GM12878 (cell line): ENCODE measurements around the gene TPSB2. TPM values are rescaled to one million over a fixed set of nuclear protein-coding genes. Genes with fewer than 3 reads are reported as not detected.

Source experiments
- ATAC-seq: fragments of 200-7000 bp; cut with Tn5 transposase; 3 replicates; pipeline ENCODE4 v1.9.1; 2020; ENCODE audit warnings: mild to moderate bottlenecking, moderate library complexity
- BruUV-seq: library from RNA; stranded (reverse); fragments of 400-500 nt; replicated peaks from 2 replicates; lab custom pipeline; 2021; lab: Mats Ljungman, UMichigan
- CTCF ChIA-PET: fragments of 300-600 bp; sonication (Branson Sonifier 250); formaldehyde crosslinking; extraction: SDS; loops from one replicate; lab custom pipeline; 2021; ENCODE audit warnings: inconsistent platforms; lab: Yijun Ruan, JAX
- POLR2A ChIA-PET: fragments of 350-600 bp; formaldehyde crosslinking; extraction: SDS; loops from one replicate; lab custom pipeline; 2021; ENCODE audit warnings: inconsistent platforms; lab: Charles Lee
- RAD21 ChIA-PET: fragments of 300-600 bp; sonication (Branson Sonifier 250); formaldehyde crosslinking; loops from one replicate; lab custom pipeline; 2023; ENCODE audit warnings: antibody characterized with exemption; ENCODE audit not compliant: unreplicated experiment; lab: Charles Lee
- SMC1A ChIA-PET: fragments of 300-600 bp; sonication (Branson Sonifier 250); formaldehyde crosslinking; loops from one replicate; lab custom pipeline; 2023; ENCODE audit not compliant: unreplicated experiment, uncharacterized antibody; lab: Charles Lee
- DNase-seq: peaks from one replicate; pipeline ENCODE4 v3.0.0-alpha.2; 2011; ENCODE audit warnings: low read depth, low spot score
- FAIRE-seq: peaks from 3 replicates; lab custom pipeline; 2011; peaks lifted over from hg19 to GRCh38; lab: Jason Lieb, UNC
- H2AFZ ChIP-seq: 2 replicates; pipeline ENCODE4 v1.6.0; 2011; ENCODE audit warnings: low read depth, low read length, control low read depth; ENCODE audit not compliant: control insufficient read depth
- H3K27ac ChIP-seq: 2 replicates; pipeline ENCODE4 v1.5.1; 2011; ENCODE audit warnings: control low read depth; ENCODE audit not compliant: control insufficient read depth, insufficient read depth
- H3K27me3 ChIP-seq, 2 experiments: replicated peaks in 1 of 2; 2 replicates each; pipeline versions ENCODE4 v1.6.0 to v1.6.1; 2011; ENCODE audit warnings: low read length in 1 of 2; ENCODE audit not compliant: control insufficient read depth in 2 of 2, insufficient read depth in 2 of 2
- H3K36me3 ChIP-seq, 2 experiments: 2 replicates each; pipeline ENCODE4 v1.5.1; 2011; ENCODE audit warnings: low read length in 1 of 2; ENCODE audit not compliant: control insufficient read depth in 2 of 2, insufficient read depth in 2 of 2
- H3K4me1 ChIP-seq: 2 replicates; pipeline ENCODE4 v1.6.1; 2011; ENCODE audit warnings: mild to moderate bottlenecking, low read length, moderate library complexity, mixed read lengths; ENCODE audit not compliant: control insufficient read depth, insufficient read depth
- H3K4me2 ChIP-seq: 2 replicates; pipeline ENCODE4 v1.6.0; 2011; ENCODE audit warnings: control low read depth; ENCODE audit not compliant: control insufficient read depth, insufficient read depth
- H3K4me3 ChIP-seq: fragments of 200-600 bp; sonication (generic); 2 replicates; pipeline ENCODE4 v1.5.1; 2016
- H3K79me2 ChIP-seq: 2 replicates; pipeline ENCODE4 v1.6.0; 2011; ENCODE audit warnings: low read length; ENCODE audit not compliant: control insufficient read depth, insufficient read depth
- H3K9ac ChIP-seq: 2 replicates; pipeline ENCODE4 v1.8.0; 2011; ENCODE audit warnings: low read length, control low read depth, mixed read lengths; ENCODE audit not compliant: control insufficient read depth, insufficient read depth
- H3K9me3 ChIP-seq: replicated peaks from 3 replicates; pipeline ENCODE4 v1.5.1; 2011; ENCODE audit warnings: mild to moderate bottlenecking, low read length; ENCODE audit not compliant: control insufficient read depth, insufficient read depth
- H4K20me1 ChIP-seq: 2 replicates; pipeline ENCODE4 v1.6.0; 2011; ENCODE audit not compliant: control insufficient read depth, insufficient read depth
- BACH1 ChIP-seq: fragments of 450-650 bp; IDR thresholded peaks from 2 replicates; pipeline ENCODE4 v1.6.1; 2017; ENCODE audit warnings: mild to moderate bottlenecking, borderline replicate concordance
- BHLHE40 ChIP-seq, 2 experiments: fragments of 450-650 bp in 1 of 2; IDR thresholded peaks; 2 replicates each; pipeline ENCODE4 v1.6.1; 2011 to 2017; ENCODE audit warnings: low read depth in 2 of 2, borderline replicate concordance in 1 of 2, improper control_type of control experiment in 1 of 2, low read length in 1 of 2, mild to moderate bottlenecking in 1 of 2
- HDAC6 ChIP-seq: fragments of 200-600 bp; sonication (generic); IDR thresholded peaks from one replicate; pipeline ENCODE4 v1.8.0; 2017; ENCODE audit warnings: antibody characterized with exemption; ENCODE audit not compliant: unreplicated experiment
- IKZF2 ChIP-seq, 2 experiments: fragments of 450-650 bp; IDR thresholded peaks; 2 replicates each; pipeline ENCODE4 v1.6.1; 2017; ENCODE audit warnings: mild to moderate bottlenecking in 2 of 2, moderate library complexity in 2 of 2
- KLF5 ChIP-seq: fragments of 450-650 bp; IDR thresholded peaks from 2 replicates; pipeline ENCODE4 v1.6.1; 2014; ENCODE audit warnings: mild to moderate bottlenecking; ENCODE audit not compliant: partially characterized antibody
- LARP7 ChIP-seq: fragments of 450-650 bp; IDR thresholded peaks from 2 replicates; pipeline ENCODE4 v1.6.1; 2017; ENCODE audit warnings: mild to moderate bottlenecking
- MYC ChIP-seq: IDR thresholded peaks from 2 replicates; pipeline ENCODE4 v1.6.1; 2011; ENCODE audit warnings: mild to moderate bottlenecking, low read length, moderate library complexity, inconsistent platforms; ENCODE audit not compliant: insufficient read depth, insufficient replicate concordance, insufficient read length, severe bottlenecking
- NR2C2 ChIP-seq: IDR thresholded peaks from 2 replicates; pipeline ENCODE4 v1.6.1; 2011; ENCODE audit warnings: borderline replicate concordance, low read depth; ENCODE audit not compliant: control insufficient read depth, insufficient read length
- SMC3 ChIP-seq: IDR thresholded peaks from 2 replicates; pipeline ENCODE4 v1.6.1; 2011; ENCODE audit warnings: low read length, improper control_type of control experiment, borderline replicate concordance
- SREBF2 ChIP-seq: IDR thresholded peaks from 2 replicates; pipeline ENCODE4 v1.6.1; 2012; ENCODE audit warnings: mild to moderate bottlenecking, low read length
- TBL1XR1 ChIP-seq: IDR thresholded peaks from 2 replicates; pipeline ENCODE4 v1.6.1; 2012; ENCODE audit warnings: low read depth, low read length, improper control_type of control experiment
- YY1 ChIP-seq: IDR thresholded peaks from 2 replicates; pipeline ENCODE4 v1.6.1; 2011; ENCODE audit warnings: low read depth, mild to moderate bottlenecking, low read length
- ZNF207 ChIP-seq: fragments of 450-650 bp; IDR thresholded peaks from 2 replicates; pipeline ENCODE4 v1.6.1; 2014; ENCODE audit warnings: antibody characterized with exemption, mild to moderate bottlenecking, borderline replicate concordance
- WGBS: methylation state at CpG from one replicate; pipeline ENCODE4 v1.1.6; 2016; ENCODE audit warnings: low lambda C conversion rate; ENCODE audit not compliant: insufficient replicate concordance, insufficient coverage; ENCODE audit errors: missing lambda C conversion rate; 5-methylcytosine and 5-hydroxymethylcytosine counted together
- in situ Hi-C: fragments of 300-500 bp; cut with MboI; formaldehyde crosslinking; loops from 9 replicates; pipeline ENCODE4 v1.14.3; 2018; ENCODE audit warnings: mixed read lengths
- intact Hi-C: fragments of 100-400 bp; cut with micrococcal nuclease; formaldehyde crosslinking; loops from one replicate; pipeline ENCODE4 v1.14.2; 2022; ENCODE audit not compliant: unreplicated experiment
- polyA plus RNA-seq, 11 experiments: library from polyadenylated mRNA; depleted of rRNA in 4 of 11; unstranded in 6 of 11; stranded (reverse) in 5 of 11; fragments of >200 nt; fragmentation: Nextera tagmentation in 4 of 11; fragmentation: Illumina TruSeq in 1 of 11; extraction: Ambion mirVana in 4 of 11; extraction: Trizol in 1 of 11; gene quantifications; 1 replicate in 1 of 11; 2 replicates in 10 of 11; pipeline versions ENCODE4 v1.2.1 to v1.2.3, GENCODE V29; 2011 to 2016; ENCODE audit warnings: inconsistent platforms in 2 of 11, missing spikeins in 2 of 11, low read depth in 1 of 11
- total RNA-seq, 4 experiments: library from RNA; depleted of rRNA in 3 of 4; stranded (reverse); fragments of >200 nt in 3 of 4; fragmentation: Illumina TruSeq in 1 of 4; extraction: Trizol in 1 of 4; gene quantifications; 2 replicates each; pipeline versions ENCODE4 v1.2.1 to v1.2.3, GENCODE V29; 2013 to 2021
- TF ChIP-seq, protein P1 (sequence below): fragments of 450-650 bp; IDR thresholded peaks from 2 replicates; pipeline ENCODE4 v1.6.1; 2016; ENCODE audit warnings: mild to moderate bottlenecking
- TF ChIP-seq, protein P2 (sequence below): fragments of 450-650 bp; formaldehyde crosslinking; IDR thresholded peaks from 2 replicates; pipeline ENCODE4 v1.5.0; 2022; ENCODE audit warnings: mild to moderate bottlenecking, missing genetic modification characterization

Gene TPSB2
- total and polyA plus RNA-seq, 10 of the 15 experiments (the other 5 are each of a cell fraction or from before 2014, with no cell fraction given): not detected

GRCh38 chr16:1274767-1275166 is 44.8 kb upstream of the TPSB2 start:
- CTCF ChIA-PET: no interaction called here
- no peak overlapping the region for H3K9ac ChIP-seq
- no peaks in the 10 kb centered on the region; a peak in 1 of 4 replicates for H3K27me3 ChIP-seq
- POLR2A ChIA-PET: no interaction called here
- no peak overlapping the region for H3K4me3 ChIP-seq
- H3K9me3 ChIP-seq: no peaks in the 10 kb centered on the region
- H3K79me2 ChIP-seq: no peaks in the 10 kb centered on the region
- H3K4me2 ChIP-seq: no peak overlapping the region
- SMC1A ChIA-PET: no interaction called here
- BruUV-seq: no TSS peak
- RAD21 ChIA-PET: no interaction called here
- FAIRE-seq (no peak), DNase-seq (no peak), ATAC-seq (no peak)
- no peak overlapping the region for H2AFZ ChIP-seq
- in situ Hi-C loops: no loop called here
- intact Hi-C loops: no loop called here
- 67% methylated on average over 7 of the region's 7 CpGs for WGBS
- no peak for TF ChIP-seq LARP7
- TF ChIP-seq, protein P1, sequence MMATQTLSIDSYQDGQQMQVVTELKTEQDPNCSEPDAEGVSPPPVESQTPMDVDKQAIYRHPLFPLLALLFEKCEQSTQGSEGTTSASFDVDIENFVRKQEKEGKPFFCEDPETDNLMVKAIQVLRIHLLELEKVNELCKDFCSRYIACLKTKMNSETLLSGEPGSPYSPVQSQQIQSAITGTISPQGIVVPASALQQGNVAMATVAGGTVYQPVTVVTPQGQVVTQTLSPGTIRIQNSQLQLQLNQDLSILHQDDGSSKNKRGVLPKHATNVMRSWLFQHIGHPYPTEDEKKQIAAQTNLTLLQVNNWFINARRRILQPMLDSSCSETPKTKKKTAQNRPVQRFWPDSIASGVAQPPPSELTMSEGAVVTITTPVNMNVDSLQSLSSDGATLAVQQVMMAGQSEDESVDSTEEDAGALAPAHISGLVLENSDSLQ: no peak
- TF ChIP-seq BHLHE40 (IDR thresholded peaks at IDR 0.05; ENCODE audit: borderline replicate concordance in 1 of 2, low read depth in 2 of 2, low read length in 1 of 2): no peak
- TF ChIP-seq SMC3: no peak
- TF ChIP-seq ZNF207: no peak
- TF ChIP-seq, protein P2, sequence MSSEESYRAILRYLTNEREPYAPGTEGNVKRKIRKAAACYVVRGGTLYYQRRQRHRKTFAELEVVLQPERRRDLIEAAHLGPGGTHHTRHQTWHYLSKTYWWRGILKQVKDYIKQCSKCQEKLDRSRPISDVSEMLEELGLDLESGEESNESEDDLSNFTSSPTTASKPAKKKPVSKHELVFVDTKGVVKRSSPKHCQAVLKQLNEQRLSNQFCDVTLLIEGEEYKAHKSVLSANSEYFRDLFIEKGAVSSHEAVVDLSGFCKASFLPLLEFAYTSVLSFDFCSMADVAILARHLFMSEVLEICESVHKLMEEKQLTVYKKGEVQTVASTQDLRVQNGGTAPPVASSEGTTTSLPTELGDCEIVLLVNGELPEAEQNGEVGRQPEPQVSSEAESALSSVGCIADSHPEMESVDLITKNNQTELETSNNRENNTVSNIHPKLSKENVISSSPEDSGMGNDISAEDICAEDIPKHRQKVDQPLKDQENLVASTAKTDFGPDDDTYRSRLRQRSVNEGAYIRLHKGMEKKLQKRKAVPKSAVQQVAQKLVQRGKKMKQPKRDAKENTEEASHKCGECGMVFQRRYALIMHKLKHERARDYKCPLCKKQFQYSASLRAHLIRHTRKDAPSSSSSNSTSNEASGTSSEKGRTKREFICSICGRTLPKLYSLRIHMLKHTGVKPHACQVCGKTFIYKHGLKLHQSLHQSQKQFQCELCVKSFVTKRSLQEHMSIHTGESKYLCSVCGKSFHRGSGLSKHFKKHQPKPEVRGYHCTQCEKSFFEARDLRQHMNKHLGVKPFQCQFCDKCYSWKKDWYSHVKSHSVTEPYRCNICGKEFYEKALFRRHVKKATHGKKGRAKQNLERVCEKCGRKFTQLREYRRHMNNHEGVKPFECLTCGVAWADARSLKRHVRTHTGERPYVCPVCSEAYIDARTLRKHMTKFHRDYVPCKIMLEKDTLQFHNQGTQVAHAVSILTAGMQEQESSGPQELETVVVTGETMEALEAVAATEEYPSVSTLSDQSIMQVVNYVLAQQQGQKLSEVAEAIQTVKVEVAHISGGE (CRISPR knock-in tag): no peak
- TF ChIP-seq IKZF2 (IDR thresholded peaks at IDR 0.05): no peak
- TF ChIP-seq YY1: no peak
- TF ChIP-seq MYC: no peak
- TF ChIP-seq HDAC6: no peak
- TF ChIP-seq TBL1XR1: no peak
- TF ChIP-seq NR2C2: no peak
- no peak for TF ChIP-seq KLF5
- no peak for TF ChIP-seq SREBF2
- TF ChIP-seq BACH1: no peak
- TF ChIP-seq, all 136 proteins: peak for 0
- Histone ChIP-seq H3K36me3 (no peaks in the 10 kb centered on the region), H3K4me1 (no peaks in the 10 kb centered on the region), H4K20me1 (no peaks in the 10 kb centered on the region), H3K27ac (no peak overlapping the region)
